Measurements from ENCODE around the gene PRKCG. TPM values are rescaled to one million over a fixed set of nuclear protein-coding genes. Genes with fewer than 3 reads are reported as not detected.

PRKCG gene
- total RNA-seq, 2 donors from 2014 or later: not detected

GRCh38 chr19:53909471-53910169 is 27.6 kb downstream of the PRKCG start:
- Histone ChIP-seq H3K27ac (no peak overlapping the region), H3K27me3 (peaks cover 20 to 45% of the 10 kb centered on the region in 2 donors), H3K4me1 (peaks cover 0 to 31% of the 10 kb centered on the region in 2 donors), H3K4me3 (no peak overlapping the region), H3K9me3 (no peaks in the 10 kb centered on the region), H3K36me3 (no peaks in the 10 kb centered on the region)
- no peak for DNase-seq (ENCODE audit: low spot score)
- TF ChIP-seq CTCF (IDR thresholded peaks at IDR 0.05): no peak

- Histone ChIP-seq H3K4me1 (peaks cover 0 to 31% of the 10 kb centered on the region in 2 donors), H3K4me3 (no peak overlapping the region), H3K27ac (no peak overlapping the region), H3K27me3 (peaks cover 20 to 45% of the 10 kb centered on the region in 2 donors), H3K9me3 (no peaks in the 10 kb centered on the region), H3K36me3 (no peaks in the 10 kb centered on the region)
- TF ChIP-seq CTCF (IDR thresholded peaks at IDR 0.05): no peak
- no peak for DNase-seq (ENCODE audit: low spot score)
Observed at GRCh38 chr19:53910170-53910518, 28.1 kb downstream of the PRKCG start.

GRCh38 chr19:53912653-53913052 is 30.7 kb downstream of the PRKCG start:
- peaks cover 17 to 32% of the 10 kb centered on the region in 2 donors for H3K27me3 ChIP-seq
- DNase-seq (ENCODE audit: low spot score): no peak
- H3K4me1 ChIP-seq: peaks cover 0 to 18% of the 10 kb centered on the region in 2 donors

GRCh38 chr19:53915000-53915399 is 33.0 kb downstream of the PRKCG start:
- no peak for TF ChIP-seq CTCF (IDR thresholded peaks at IDR 0.05)
- no peaks in the 10 kb centered on the region for H3K36me3 ChIP-seq
- no peak overlapping the region for H3K4me3 ChIP-seq
- no peak for DNase-seq (ENCODE audit: low spot score)
- H3K4me1 ChIP-seq: no peaks in the 10 kb centered on the region
- H3K27me3 ChIP-seq: peaks cover 0 to 12% of the 10 kb centered on the region in 2 donors
- H3K27ac ChIP-seq: no peak overlapping the region
- no peaks in the 10 kb centered on the region for H3K9me3 ChIP-seq

More at GRCh38 chr19:53912653-53913052, 30.7 kb downstream of the PRKCG start:
- Histone ChIP-seq H3K36me3 (no peaks in the 10 kb centered on the region), H3K4me3 (no peak overlapping the region), H3K9me3 (no peaks in the 10 kb centered on the region), H3K27ac (no peak overlapping the region)
- TF ChIP-seq CTCF (IDR thresholded peaks at IDR 0.05): no peak

- no peak for DNase-seq (ENCODE audit: low spot score)
- no peaks in the 10 kb centered on the region for H3K4me1 ChIP-seq
- TF ChIP-seq CTCF (IDR thresholded peaks at IDR 0.05): no peak
- no peak overlapping the region for H3K4me3 ChIP-seq
- no peak overlapping the region for H3K27ac ChIP-seq
- peaks cover 0 to 3% of the 10 kb centered on the region in 2 donors for H3K27me3 ChIP-seq
- H3K36me3 ChIP-seq: no peaks in the 10 kb centered on the region
- no peaks in the 10 kb centered on the region for H3K9me3 ChIP-seq
Observed at GRCh38 chr19:53916004-53916403, 34.0 kb downstream of the PRKCG start.

GRCh38 chr19:53917356-53917755 is 35.4 kb downstream of the PRKCG start:
- DNase-seq (ENCODE audit: low spot score): no peak
- TF ChIP-seq CTCF (IDR thresholded peaks at IDR 0.05): no peak
- Histone ChIP-seq H3K36me3 (no peaks in the 10 kb centered on the region), H3K4me3 (no peak overlapping the region), H3K9me3 (no peaks in the 10 kb centered on the region), H3K27ac (no peak overlapping the region), H3K4me1 (no peaks in the 10 kb centered on the region), H3K27me3 (no peaks in the 10 kb centered on the region)

Data from right atrium auricular region (tissue), 2 donors.